DOHH2 (cell line): ENCODE results near the gene PLA2G2E.

Experiments used
- CTCF ChIP-seq: fragments of 200-600 bp; sonication (generic); IDR thresholded peaks from one replicate; pipeline ENCODE4 v1.5.1; 2014; ENCODE audit warnings: antibody characterized with exemption, mild to moderate bottlenecking, low read depth, low read length; ENCODE audit not compliant: poor library complexity, severe bottlenecking
- EZH2phosphoT487 ChIP-seq: fragments of 200-600 bp; sonication (generic); IDR thresholded peaks from 2 replicates; pipeline ENCODE4 v1.6.1; 2017; ENCODE audit warnings: borderline replicate concordance, mild to moderate bottlenecking, antibody characterized with exemption, low read length, moderate library complexity, mixed read lengths

GRCh38 chr1:19942088-19942487 is 18.7 kb upstream of the PLA2G2E start:
- TF ChIP-seq CTCF (no peak), EZH2phosphoT487 (no peak)
